AG04450 (cell line): Measurements from ENCODE around the gene GRN. TPM values are rescaled to one million over a fixed set of nuclear protein-coding genes. Genes with fewer than 3 reads are reported as not detected.

ENCODE experiments used
- CTCF ChIA-PET: fragments of 300-600, 350-600 bp; formaldehyde crosslinking; extraction: SDS; loops from one replicate; lab custom pipeline; 2022; ENCODE audit warnings: antibody characterized with exemption, inconsistent platforms; lab: Charles Lee
- POLR2A ChIA-PET: fragments of 350-600 bp; formaldehyde crosslinking; extraction: SDS; loops from one replicate; lab custom pipeline; 2021; ENCODE audit warnings: antibody characterized with exemption, inconsistent platforms; lab: Yijun Ruan, JAX
- DNase-seq: peaks from one replicate; pipeline ENCODE4 v3.0.0-alpha.2; 2011; ENCODE audit warnings: low read depth, low spot score
- H3K27ac ChIP-seq: one replicate; pipeline ENCODE4 v1.5.1; 2012; ENCODE audit warnings: low read depth, low read length, control low read depth
- H3K27me3 ChIP-seq: one replicate; pipeline ENCODE4 v1.6.0; 2012; ENCODE audit warnings: low read length; ENCODE audit not compliant: control insufficient read depth, insufficient read depth
- H3K4me3 ChIP-seq: 2 replicates; pipeline ENCODE4 v1.5.1; 2011; ENCODE audit warnings: mild to moderate bottlenecking, low read depth, low read length, control low read depth
- H3K9me3 ChIP-seq: 2 replicates; pipeline ENCODE4 v1.5.1; 2012; ENCODE audit warnings: low read length; ENCODE audit not compliant: control insufficient read depth, insufficient read depth
- polyA plus RNA-seq: library from polyadenylated mRNA; depleted of rRNA; stranded (reverse); fragments of >200 nt; gene quantifications from 2 replicates; pipeline ENCODE4 v1.2.3, GENCODE V29; 2011
- TF ChIP-seq, protein P1 (sequence below): IDR thresholded peaks from 2 replicates; pipeline ENCODE4 v1.5.1; 2011; ENCODE audit warnings: low read depth, low read length, control low read depth, inconsistent platforms

The GRN gene
- polyA plus RNA-seq, 1 experiment = 203 TPM

DNA sequence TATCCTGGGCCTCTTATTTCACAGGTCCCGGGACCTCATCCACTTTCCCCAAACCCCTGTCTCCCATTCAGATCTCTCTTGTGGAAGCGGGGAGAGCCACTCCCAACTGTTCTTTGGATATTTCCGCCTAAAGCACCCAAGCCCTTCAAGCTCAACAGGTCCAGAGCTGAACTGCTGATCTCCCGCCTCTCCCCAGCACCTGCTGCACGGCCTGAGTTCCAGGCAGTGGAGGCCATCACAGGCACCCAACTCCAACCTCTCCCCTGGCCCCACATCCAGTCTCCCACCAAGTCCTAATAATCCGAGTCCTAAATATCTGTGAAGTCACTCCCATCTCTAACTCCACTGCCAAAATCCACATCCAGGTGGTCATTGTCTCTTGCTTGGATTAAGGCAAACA, 37.8 kb downstream of the GRN start:
- CTCF ChIA-PET = no interaction called here
- POLR2A ChIA-PET = no interaction called here
- TF ChIP-seq, protein P1, sequence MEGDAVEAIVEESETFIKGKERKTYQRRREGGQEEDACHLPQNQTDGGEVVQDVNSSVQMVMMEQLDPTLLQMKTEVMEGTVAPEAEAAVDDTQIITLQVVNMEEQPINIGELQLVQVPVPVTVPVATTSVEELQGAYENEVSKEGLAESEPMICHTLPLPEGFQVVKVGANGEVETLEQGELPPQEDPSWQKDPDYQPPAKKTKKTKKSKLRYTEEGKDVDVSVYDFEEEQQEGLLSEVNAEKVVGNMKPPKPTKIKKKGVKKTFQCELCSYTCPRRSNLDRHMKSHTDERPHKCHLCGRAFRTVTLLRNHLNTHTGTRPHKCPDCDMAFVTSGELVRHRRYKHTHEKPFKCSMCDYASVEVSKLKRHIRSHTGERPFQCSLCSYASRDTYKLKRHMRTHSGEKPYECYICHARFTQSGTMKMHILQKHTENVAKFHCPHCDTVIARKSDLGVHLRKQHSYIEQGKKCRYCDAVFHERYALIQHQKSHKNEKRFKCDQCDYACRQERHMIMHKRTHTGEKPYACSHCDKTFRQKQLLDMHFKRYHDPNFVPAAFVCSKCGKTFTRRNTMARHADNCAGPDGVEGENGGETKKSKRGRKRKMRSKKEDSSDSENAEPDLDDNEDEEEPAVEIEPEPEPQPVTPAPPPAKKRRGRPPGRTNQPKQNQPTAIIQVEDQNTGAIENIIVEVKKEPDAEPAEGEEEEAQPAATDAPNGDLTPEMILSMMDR = no peak
- no peak overlapping the region for H3K27ac ChIP-seq
- no peak overlapping the region for H3K4me3 ChIP-seq
- H3K9me3 ChIP-seq = no peaks in the 10 kb centered on the region; the same call in 1 of the 2 replicates
- peaks cover 36% of the 10 kb centered on the region for H3K27me3 ChIP-seq
- DNase-seq = no peak

DNA sequence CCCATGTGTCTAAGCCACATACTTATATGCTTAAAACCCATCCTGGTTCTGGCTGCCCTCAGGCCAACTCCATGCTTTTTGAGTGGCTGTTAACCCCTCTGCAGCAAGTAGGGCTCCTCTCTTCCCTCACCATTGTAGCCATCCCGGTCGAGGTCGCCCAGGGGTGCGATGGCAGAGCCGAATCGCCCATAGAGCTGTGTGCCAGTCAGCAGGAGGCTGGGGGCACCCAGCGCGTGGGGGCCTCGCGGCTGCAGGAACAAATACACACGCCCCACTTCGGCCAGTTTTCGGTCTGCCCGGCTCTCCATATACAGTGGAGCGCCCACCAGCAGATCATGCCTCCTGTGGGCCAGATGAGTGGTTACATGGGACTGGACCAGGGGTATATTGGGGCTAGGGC, 38.3 kb downstream of the GRN start:
- H3K27me3 ChIP-seq = peaks cover 36% of the 10 kb centered on the region
- H3K27ac ChIP-seq = no peak overlapping the region
- DNase-seq = no peak
- TF ChIP-seq, protein P1 = no peak
- ChIA-PET POLR2A (no interaction called here), CTCF (no interaction called here)
- H3K9me3 ChIP-seq = no peaks in the 10 kb centered on the region; the same call in 1 of the 2 replicates
- H3K4me3 ChIP-seq = no peak overlapping the region

DNA sequence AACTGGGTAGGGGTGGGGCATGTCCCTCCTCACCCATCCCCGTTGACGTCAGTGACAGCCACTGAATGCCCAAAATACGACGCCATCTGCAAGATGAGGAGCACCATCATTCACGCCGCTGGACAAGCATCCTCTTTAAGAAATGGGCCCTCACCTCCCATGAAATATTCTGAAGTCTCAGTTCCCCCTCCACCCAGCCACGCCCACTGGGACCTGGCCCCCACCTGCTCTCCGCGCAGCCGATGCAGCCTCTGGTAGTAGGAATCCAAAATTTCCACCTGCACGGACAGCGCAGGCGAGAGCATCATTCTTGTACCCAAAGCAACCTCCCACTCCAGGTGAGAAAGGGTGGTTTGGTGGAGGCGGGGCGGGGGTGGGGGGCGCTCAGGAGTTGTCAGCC, 38.8 kb downstream of the GRN start:
- ChIA-PET CTCF (interaction anchor here (3.3 kb wide), 1 partner anchor 139 kb away, joined by 10 read pairs; no protein-coding TSS in a partner anchor), POLR2A (no interaction called here)

DNA sequence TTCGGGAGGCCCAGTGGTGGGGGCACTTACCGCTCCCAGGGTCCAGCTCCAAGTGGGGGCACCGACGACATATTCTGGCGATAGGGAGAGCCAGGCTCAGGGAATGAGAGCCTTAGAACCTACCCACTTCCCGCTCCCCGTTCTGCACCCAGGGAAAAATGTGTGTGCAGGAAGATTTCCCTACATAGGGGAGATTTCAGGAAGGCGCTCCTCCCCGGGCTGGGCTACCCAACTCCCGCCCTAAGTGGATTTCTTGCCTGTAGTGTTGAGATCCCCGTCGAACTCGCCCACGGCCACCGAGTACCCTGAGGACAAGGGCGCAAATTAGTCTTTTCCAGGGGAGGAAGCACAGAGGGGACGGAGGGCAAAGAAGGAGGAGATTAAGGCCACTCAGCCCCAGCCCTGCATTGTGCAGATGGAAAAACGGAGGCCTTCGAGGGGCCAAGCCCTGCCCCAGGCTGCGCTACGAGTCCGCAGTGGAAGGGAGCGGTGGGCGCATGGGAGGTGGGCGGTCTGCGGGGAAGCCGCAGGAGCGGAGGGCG, 39.2 kb downstream of the GRN start:
- no peak for DNase-seq
- TF ChIP-seq, protein P1 = no peak
- Histone ChIP-seq H3K27me3 (peaks cover 35% of the 10 kb centered on the region), H3K27ac (no peak overlapping the region), H3K4me3 (no peak overlapping the region), H3K9me3 (no peaks in the 10 kb centered on the region; the same call in 1 of the 2 replicates)
- ChIA-PET POLR2A (no interaction called here), CTCF (interaction anchor here (1.8 to 3.3 kb wide), 3 partner anchors 16 to 139 kb away, joined by 8 to 12 read pairs (median 10); partner anchors contain the start of gene FAM171A2)

More for the DNA sequence above, 38.8 kb downstream of the GRN start:
- Histone ChIP-seq H3K27ac (no peak overlapping the region), H3K27me3 (peaks cover 36% of the 10 kb centered on the region), H3K4me3 (no peak overlapping the region), H3K9me3 (no peaks in the 10 kb centered on the region; the same call in 1 of the 2 replicates)
- TF ChIP-seq, protein P1 = no peak
- DNase-seq = no peak

DNA sequence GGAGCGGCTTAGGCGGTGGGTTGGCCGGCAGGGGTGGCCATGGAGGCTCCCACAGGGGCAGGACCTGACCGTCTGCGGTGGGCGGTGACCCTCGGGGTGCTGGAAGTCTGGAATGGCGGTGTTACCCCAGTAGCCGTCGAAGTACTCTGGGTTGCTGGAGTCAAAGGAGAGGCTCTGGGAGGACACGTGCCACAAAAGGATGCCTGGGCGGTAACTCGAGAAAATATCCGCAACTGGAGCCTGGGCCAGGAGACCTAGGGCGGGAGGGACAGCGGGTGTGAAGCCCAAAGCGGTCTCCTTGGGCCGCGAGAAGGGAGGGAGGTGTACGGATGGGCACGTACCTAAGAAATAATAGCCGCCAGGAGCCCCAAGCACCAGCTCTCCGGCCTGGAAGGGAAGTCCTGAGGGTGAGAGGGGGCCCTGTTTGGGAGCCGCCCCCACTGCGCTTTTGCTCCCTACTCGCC, 39.8 kb downstream of the GRN start:
- CTCF ChIA-PET = interaction anchor here (1.8 to 3.3 kb wide), 3 partner anchors 16 to 138 kb away, joined by 8 to 12 read pairs (median 10); partner anchors contain the start of gene FAM171A2
- POLR2A ChIA-PET = no interaction called here

More for the DNA sequence above, 39.8 kb downstream of the GRN start:
- peak overlapping the region; percentile 65 for H3K4me3 ChIP-seq
- H3K27ac ChIP-seq = no peak overlapping the region
- H3K27me3 ChIP-seq = peaks cover 31% of the 10 kb centered on the region
- H3K9me3 ChIP-seq = no peaks in the 10 kb centered on the region; the same call in 1 of the 2 replicates
- no peak for DNase-seq
- TF ChIP-seq, protein P1 = no peak
